GM10266 (cell line): ENCODE results near the gene CD300E.
A peak's percentile ranks its signal among the peaks of the same experiment; 100 is the strongest.
"Not testable (repeated sequence)": the region's sequence is repeated elsewhere in the genome, so short reads cannot be mapped to it uniquely, and the experiment has no call there.

Experiments used
- DNase-seq: peaks from one replicate; pipeline ENCODE4 v3.0.0; 2012; ENCODE audit errors: extremely low spot score
- CTCF ChIP-seq: IDR thresholded peaks from 2 replicates; pipeline ENCODE4 v1.5.1; 2012; ENCODE audit warnings: mild to moderate bottlenecking, low read depth; ENCODE audit not compliant: control insufficient read depth, insufficient read depth; ENCODE audit errors: missing control alignments

Gene CD300E

GRCh38 chr17:74635418-74635817 lies 11.9 kb upstream of the CD300E start:
- no peak for DNase-seq
- TF ChIP-seq CTCF, result no peak

DNA sequence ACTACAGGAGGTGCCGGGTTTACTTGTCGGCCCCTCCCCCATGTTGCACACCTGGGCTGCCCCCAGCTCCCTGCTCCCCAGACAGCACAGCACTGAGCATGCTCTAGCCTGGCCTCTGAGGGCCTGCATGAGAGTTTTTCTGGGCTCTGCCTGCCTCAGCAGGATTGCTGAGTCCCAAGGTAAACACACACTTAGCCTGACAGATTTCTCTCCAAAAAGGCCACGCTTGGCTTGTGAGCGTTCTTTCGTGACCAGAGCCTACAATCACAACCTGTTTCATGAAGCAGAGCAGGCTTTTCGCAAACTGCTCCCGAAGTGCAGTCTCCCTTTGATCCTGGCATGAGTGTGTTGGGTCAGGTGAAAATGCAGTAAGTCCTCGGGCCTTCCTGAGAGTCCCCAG lies 9.8 kb upstream of the CD300E start:
- no peak for TF ChIP-seq CTCF

GRCh38 chr17:74632617-74633016 lies 9.1 kb upstream of the CD300E start:
- no peak for DNase-seq
- no peak for TF ChIP-seq CTCF

More for the DNA sequence above, 9.8 kb upstream of the CD300E start:
- no peak for DNase-seq

DNA sequence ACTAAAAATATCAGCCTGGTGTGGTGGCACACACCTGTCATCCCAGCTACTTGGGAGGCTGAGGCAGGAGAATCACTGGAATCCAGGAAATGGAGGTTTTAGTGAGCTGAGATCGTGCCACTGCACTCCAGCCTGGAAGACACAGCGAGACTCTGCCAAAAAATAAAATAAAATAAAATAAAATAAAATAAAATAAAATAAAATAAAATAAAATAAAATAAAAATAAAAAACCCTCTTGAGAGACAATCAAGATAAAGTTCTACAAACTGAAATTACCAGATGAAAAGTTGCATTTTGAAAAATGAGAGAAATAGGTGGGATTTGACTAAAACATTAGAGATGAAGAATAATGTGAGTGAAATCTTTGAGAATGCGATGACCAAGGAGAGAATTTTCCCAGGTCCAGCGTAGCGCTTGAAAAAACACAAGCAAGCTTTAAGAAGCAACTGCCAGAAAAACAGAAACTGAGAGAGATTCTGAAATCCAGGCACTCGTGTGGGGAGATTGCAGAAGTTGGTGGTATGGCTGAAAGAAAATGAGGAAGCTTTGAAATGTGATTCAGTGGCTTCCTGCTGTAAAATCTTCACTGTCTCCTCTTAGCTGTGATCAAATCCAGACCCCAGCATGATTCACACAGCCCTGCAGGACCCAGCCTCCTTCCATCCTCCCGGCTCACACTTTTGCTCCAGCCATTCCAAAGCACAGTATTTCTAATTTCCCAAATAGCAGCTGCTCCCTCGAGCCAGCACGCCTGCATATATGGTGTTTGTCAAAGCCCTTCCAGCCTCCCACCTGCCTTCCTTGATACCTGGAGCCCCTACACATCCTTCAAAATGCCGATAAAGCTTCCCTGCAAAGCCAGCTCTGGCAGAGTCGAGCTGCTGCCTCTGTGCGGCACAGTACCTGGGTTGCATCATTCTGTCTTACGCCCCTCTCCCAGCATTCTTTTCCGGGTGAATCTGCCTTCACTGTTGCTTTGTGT lies 8.2 kb upstream of the CD300E start:
- DNase-seq, result peak; percentile 47
- no peak for TF ChIP-seq CTCF

- DNase-seq, result not testable (repeated sequence)
Observed at GRCh38 chr17:74630251-74630650, 6.7 kb upstream of the CD300E start.

DNA sequence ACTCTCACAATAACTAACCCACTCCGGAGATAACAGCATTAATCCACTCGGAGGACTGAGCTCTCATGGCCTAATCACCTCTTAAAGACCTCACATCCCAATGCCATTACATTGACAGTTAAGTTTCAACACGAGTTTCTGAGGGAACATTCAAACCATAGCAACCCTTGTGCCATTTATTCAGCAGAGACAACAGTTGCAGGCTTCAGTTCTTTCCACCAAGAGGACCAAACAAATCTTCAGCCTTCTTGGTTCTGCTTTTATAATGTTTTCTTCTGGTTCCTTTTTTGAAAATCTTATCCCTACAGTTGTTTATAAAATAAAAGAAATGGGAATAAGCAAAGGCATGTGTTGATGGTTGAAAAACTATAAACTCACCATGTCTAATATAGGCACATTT lies 2.1 kb upstream of the CD300E start:
- TF ChIP-seq CTCF, result no peak
- DNase-seq, result no peak

GRCh38 chr17:74624131-74624530 lies 593 bp upstream of the CD300E start:
- no peak for DNase-seq
- TF ChIP-seq CTCF, result no peak
